OCI-LY7 (cell line): ENCODE measurements around the gene SCARB1. TPM values are rescaled to one million over a fixed set of nuclear protein-coding genes. Genes with fewer than 3 reads are reported as not detected.

Experiments used
- BruUV-seq: library from RNA; stranded (reverse); fragments of 400-500 nt; replicated peaks from 2 replicates; lab custom pipeline; 2021; lab: Mats Ljungman, UMichigan
- CTCF ChIA-PET: fragments of 300-600 bp; sonication (Branson Sonifier 250); formaldehyde crosslinking; loops from one replicate; lab custom pipeline; 2022; ENCODE audit warnings: antibody characterized with exemption; ENCODE audit not compliant: unreplicated experiment; lab: Charles Lee
- POLR2A ChIA-PET: fragments of 300-600 bp; sonication (Branson Sonifier 250); formaldehyde crosslinking; loops from one replicate; lab custom pipeline; 2022; ENCODE audit warnings: antibody characterized with exemption; lab: Charles Lee
- DNase-seq: peaks from one replicate; pipeline ENCODE4 v3.0.0-alpha.2; 2015; ENCODE audit warnings: low spot score
- H2AFZ ChIP-seq: fragments of 200-600 bp; sonication (generic), shearing (Covaris generic); 2 replicates; pipeline ENCODE4 v1.6.1; 2014; ENCODE audit warnings: mild to moderate bottlenecking, antibody characterized with exemption, low read length, moderate library complexity
- H3K27ac ChIP-seq: fragments of 200-600 bp; sonication (generic); 2 replicates; pipeline ENCODE4 v1.5.1; 2014; ENCODE audit warnings: mixed run types, low read depth, mild to moderate bottlenecking, moderate library complexity, low read length, inconsistent platforms; ENCODE audit not compliant: poor library complexity, severe bottlenecking
- H3K36me3 ChIP-seq: fragments of 200-600 bp; sonication (generic); 2 replicates; pipeline ENCODE4 v1.6.1; 2014; ENCODE audit warnings: mild to moderate bottlenecking, antibody characterized with exemption, low read length, moderate library complexity, mixed read lengths; ENCODE audit not compliant: insufficient read depth
- H3K4me1 ChIP-seq: fragments of 200-600 bp; sonication (generic); 2 replicates; pipeline ENCODE4 v1.5.1; 2014; ENCODE audit warnings: mild to moderate bottlenecking, low read length; ENCODE audit not compliant: insufficient read depth, poor library complexity, severe bottlenecking
- H3K4me2 ChIP-seq: fragments of 200-600 bp; sonication (generic); 2 replicates; pipeline ENCODE4 v1.6.1; 2014; ENCODE audit warnings: mild to moderate bottlenecking, low read length
- H3K4me3 ChIP-seq: fragments of 200-600 bp; sonication (generic); 2 replicates; pipeline ENCODE4 v1.5.1; 2014; ENCODE audit warnings: mild to moderate bottlenecking, low read depth, low read length; ENCODE audit not compliant: poor library complexity, severe bottlenecking
- H3K79me2 ChIP-seq: fragments of 200-600 bp; sonication (generic); 2 replicates; pipeline ENCODE4 v1.6.1; 2016; ENCODE audit warnings: low read depth, mild to moderate bottlenecking, low read length, moderate library complexity, mixed read lengths; ENCODE audit not compliant: insufficient read depth
- H3K9me2 ChIP-seq: fragments of 200-600 bp; sonication (generic); 2 replicates; pipeline ENCODE4 v1.6.1; 2016; ENCODE audit warnings: mild to moderate bottlenecking, low read length, mixed read lengths; ENCODE audit not compliant: insufficient read depth
- H3K9me3 ChIP-seq: fragments of 200-600 bp; sonication (generic); 2 replicates; pipeline ENCODE4 v1.6.1; 2014; ENCODE audit warnings: mild to moderate bottlenecking, mixed run types, low read length, mixed read lengths
- H4K20me1 ChIP-seq: fragments of 200-600 bp; sonication (generic); 2 replicates; pipeline ENCODE4 v1.6.1; 2014; ENCODE audit warnings: mild to moderate bottlenecking, antibody characterized with exemption, low read length, moderate library complexity, mixed read lengths; ENCODE audit not compliant: insufficient read depth
- CTCF ChIP-seq: fragments of 200-600 bp; sonication (generic); conservative IDR thresholded peaks from 2 replicates; pipeline ENCODE4 v1.5.1; 2014; ENCODE audit warnings: mild to moderate bottlenecking, antibody characterized with exemption, low read length, moderate library complexity, mixed read lengths
- EZH2phosphoT487 ChIP-seq: fragments of 200-600 bp; sonication (generic); IDR thresholded peaks from 2 replicates; pipeline ENCODE4 v1.6.1; 2018; ENCODE audit warnings: low read depth, borderline replicate concordance, mild to moderate bottlenecking, mixed run types, antibody characterized with exemption, low read length, moderate library complexity, mixed read lengths
- intact Hi-C: fragments of 100-400 bp; cut with micrococcal nuclease; formaldehyde crosslinking; loops from one replicate; pipeline ENCODE4 v1.10.0; 2022; ENCODE audit not compliant: unreplicated experiment
- total RNA-seq, 2 experiments: library from RNA; depleted of rRNA in 1 of 2; stranded (reverse); fragments of >200 nt in 1 of 2; shearing (Covaris generic) in 1 of 2; gene quantifications; 2 replicates each; pipeline ENCODE4 v1.2.3, GENCODE V29; 2014 to 2022

The SCARB1 gene
- total RNA-seq, 2 experiments from 2014 or later, result 42.9 to 112 TPM

- DNase-seq, result no peak
- no peak for TF ChIP-seq EZH2phosphoT487
- no peak for TF ChIP-seq CTCF
- Histone ChIP-seq H3K9me2 (no peaks in the 10 kb centered on the region), H3K9me3 (peaks cover 10% of the 10 kb centered on the region; the same call in 1 of the 2 replicates), H4K20me1 (no peaks in the 10 kb centered on the region), H2AFZ (no peak overlapping the region), H3K4me2 (no peak overlapping the region), H3K79me2 (peaks cover 7% of the 10 kb centered on the region; the same call in 1 of the 2 replicates), H3K4me3 (no peak overlapping the region), H3K36me3 (peaks cover 19% of the 10 kb centered on the region), H3K4me1 (no peaks in the 10 kb centered on the region), H3K27ac (no peak overlapping the region)
- CTCF ChIA-PET, result no interaction called here
- BruUV-seq, result no TSS peak
- POLR2A ChIA-PET, result no interaction called here
- intact Hi-C loops, result no loop called here
Measured at GRCh38 chr12:124833693-124834122, 30.0 kb downstream of the SCARB1 start.

- Histone ChIP-seq H3K9me2 (no peaks in the 10 kb centered on the region), H3K79me2 (peaks cover 7% of the 10 kb centered on the region; the same call in 1 of the 2 replicates), H3K4me3 (no peak overlapping the region), H3K4me2 (no peak overlapping the region), H3K36me3 (peaks cover 19% of the 10 kb centered on the region), H2AFZ (no peak overlapping the region), H3K4me1 (no peaks in the 10 kb centered on the region), H4K20me1 (no peaks in the 10 kb centered on the region), H3K9me3 (peaks cover 10% of the 10 kb centered on the region; the same call in 1 of the 2 replicates), H3K27ac (no peak overlapping the region)
- POLR2A ChIA-PET, result interaction anchor here (0.7 kb wide), 1 partner anchor 1867 kb away, joined by 4 read pairs; no protein-coding TSS in a partner anchor
- CTCF ChIA-PET, result interaction anchor here (0.5 kb wide), 1 partner anchor 30 kb away, joined by 3 read pairs; no protein-coding TSS in a partner anchor
- DNase-seq, result no peak
- BruUV-seq, result no TSS peak
- intact Hi-C loops, result no loop called here
- TF ChIP-seq EZH2phosphoT487, result no peak
Measured at GRCh38 chr12:124832856-124833255, 30.8 kb downstream of the SCARB1 start.

DNA sequence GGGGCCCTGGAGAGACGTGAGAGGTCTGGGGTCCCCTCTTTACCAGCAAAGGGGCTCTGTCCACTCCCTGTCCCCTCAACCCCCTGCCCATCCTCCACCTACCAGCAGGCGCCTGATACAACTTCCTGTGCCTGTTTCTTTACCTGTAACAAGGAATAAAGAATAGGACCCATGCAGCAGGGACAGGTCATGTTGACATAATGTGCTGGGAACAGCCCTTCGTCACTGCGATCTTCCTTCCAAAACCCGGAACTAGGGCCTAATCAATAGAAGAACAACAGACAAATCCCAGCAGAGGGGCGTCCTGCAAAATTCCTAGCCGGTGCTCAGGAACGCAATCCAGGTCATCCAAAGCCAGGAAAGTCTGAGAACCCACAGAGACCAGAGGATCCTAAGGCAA lies 32.1 kb downstream of the SCARB1 start:
- H3K4me2 ChIP-seq, result no peak overlapping the region
- no peak for DNase-seq
- H4K20me1 ChIP-seq, result 0 out of 2 replicates have a peak, but pooled peaks cover 3% of the 10 kb centered on the region
- CTCF ChIA-PET, result no interaction called here
- no peak for TF ChIP-seq EZH2phosphoT487
- no peak for TF ChIP-seq CTCF
- no peak overlapping the region for H3K4me3 ChIP-seq
- H3K36me3 ChIP-seq, result peaks cover 19% of the 10 kb centered on the region
- intact Hi-C loops, result no loop called here
- POLR2A ChIA-PET, result no interaction called here
- H3K9me2 ChIP-seq, result no peaks in the 10 kb centered on the region
- no peak overlapping the region for H3K27ac ChIP-seq
- no peak overlapping the region for H2AFZ ChIP-seq
- no TSS peak for BruUV-seq
- no peaks in the 10 kb centered on the region for H3K4me1 ChIP-seq
- peaks cover 10% of the 10 kb centered on the region; the same call in 1 of the 2 replicates for H3K9me3 ChIP-seq
- peaks cover 7% of the 10 kb centered on the region; the same call in 1 of the 2 replicates for H3K79me2 ChIP-seq
